Spleen (tissue), 7 donors: ENCODE results near the gene CEBPZ.

ENCODE experiments used
- CTCF ChIP-seq, 11 experiments: fragments of 200-600 bp in 7 of 11; fragments of 450-650 bp in 4 of 11; sonication (generic) in 4 of 11; IDR thresholded peaks in 8 of 11; conservative IDR thresholded peaks in 3 of 11; 1 replicate in 7 of 11; 2 replicates in 4 of 11; pipeline versions ENCODE4 v1.4.0 to v1.8.0; 2016 to 2021; ENCODE audit warnings: antibody characterized with exemption in 11 of 11, inconsistent platforms in 4 of 11, mild to moderate bottlenecking in 1 of 11
- POLR2A ChIP-seq, 3 donors: fragments of 450-650 bp; IDR thresholded peaks; one replicate each; pipeline ENCODE4 v1.5.1; 2017; ENCODE audit warnings: antibody characterized with exemption in 3 of 3, mild to moderate bottlenecking in 1 of 3
- POLR2AphosphoS5 ChIP-seq, 3 donors: sonication (generic); formaldehyde crosslinking; IDR thresholded peaks; one replicate each; pipeline ENCODE4 v1.5.1; 2017; ENCODE audit warnings: antibody characterized with exemption in 3 of 3
- donor health status: DM: no; HTN: no; CAD: no; lungs with moderate emphysema.
- donor health status: DM: no; HTN: no; CAD: no.
- donor health status: DM: no; HTN: no; CAD: no.

GRCh38 chr2:37191253-37191652 lies 40.1 kb downstream of the CEBPZ start:
- TF ChIP-seq CTCF (IDR thresholded peaks at IDR 0.05 in 8 of 11, conservative IDR thresholded peaks at IDR 0.05 in 3 of 11) (no peak), POLR2AphosphoS5 (IDR thresholded peaks at IDR 0.05) (no peak), POLR2A (IDR thresholded peaks at IDR 0.05) (no peak)
